MCF 10A (cell line): ENCODE results near the gene SMYD1. TPM values are rescaled to one million over a fixed set of nuclear protein-coding genes. Genes with fewer than 3 reads are reported as not detected.

ENCODE experiments used
- BruUV-seq: library from RNA; stranded (reverse); fragments of 400-500 nt; replicated peaks from 2 replicates; lab custom pipeline; 2021; lab: Mats Ljungman, UMichigan
- CTCF ChIA-PET: fragments of 300-600 bp; sonication (Branson Sonifier 250); formaldehyde crosslinking; extraction: SDS; loops from one replicate; lab custom pipeline; 2021; ENCODE audit warnings: antibody characterized with exemption, inconsistent platforms; lab: Yijun Ruan, JAX
- POLR2A ChIA-PET: fragments of 300-600, 350-650 bp; sonication (Branson Sonifier 250); formaldehyde crosslinking; extraction: SDS; loops from one replicate; lab custom pipeline; 2020; ENCODE audit warnings: antibody characterized with exemption, inconsistent platforms; lab: Yijun Ruan, JAX
- DNase-seq: peaks from one replicate; pipeline ENCODE4 v3.0.0-alpha.2; 2018; ENCODE audit not compliant: unreplicated experiment
- H3K27ac Mint-ChIP-seq: one replicate; pipeline ENCODE4 v1.8.0; 2022; ENCODE audit warnings: mild to moderate bottlenecking, low read depth, mixed read lengths; ENCODE audit not compliant: unreplicated experiment
- H3K27me3 Mint-ChIP-seq: one replicate; pipeline ENCODE4 v1.8.0; 2022; ENCODE audit warnings: mixed read lengths; ENCODE audit not compliant: insufficient read depth, unreplicated experiment
- H3K36me3 Mint-ChIP-seq: one replicate; pipeline ENCODE4 v1.8.0; 2022; ENCODE audit warnings: mild to moderate bottlenecking, moderate library complexity, mixed read lengths; ENCODE audit not compliant: insufficient read depth, unreplicated experiment
- H3K4me1 Mint-ChIP-seq: one replicate; pipeline ENCODE4 v1.8.0; 2022; ENCODE audit warnings: mixed read lengths; ENCODE audit not compliant: insufficient read depth, unreplicated experiment
- H3K4me3 Mint-ChIP-seq: one replicate; pipeline ENCODE4 v1.8.0; 2022; ENCODE audit warnings: mild to moderate bottlenecking, moderate library complexity, mixed read lengths; ENCODE audit not compliant: unreplicated experiment
- H3K9me3 Mint-ChIP-seq: one replicate; pipeline ENCODE4 v1.8.0; 2022; ENCODE audit warnings: mixed read lengths; ENCODE audit not compliant: unreplicated experiment
- CTCF ChIP-seq: fragments of 200-600 bp; IDR thresholded peaks from one replicate; pipeline ENCODE4 v1.8.0; 2022; ENCODE audit warnings: antibody characterized with exemption, mild to moderate bottlenecking; ENCODE audit not compliant: unreplicated experiment
- intact Hi-C: fragments of 100-400 bp; cut with micrococcal nuclease; formaldehyde crosslinking; loops from 2 replicates; pipeline ENCODE4 v1.14.1; 2022
- total RNA-seq: library from RNA; stranded (reverse); gene quantifications from 2 replicates; pipeline ENCODE4 v1.2.3, GENCODE V29; 2022

SMYD1 gene
- total RNA-seq, 1 experiment from 2014 or later, result not detected

GRCh38 chr2:88100489-88100858 lies 32.8 kb downstream of the SMYD1 start:
- Mint-ChIP-seq H3K4me1 (peaks cover 10% of the 10 kb centered on the region), H3K4me3 (no peak overlapping the region), H3K27ac (no peak overlapping the region), H3K36me3 (no peaks in the 10 kb centered on the region), H3K27me3 (peaks cover 23% of the 10 kb centered on the region), H3K9me3 (no peaks in the 10 kb centered on the region)
- TF ChIP-seq CTCF, result no peak
- POLR2A ChIA-PET, result interaction anchor here (0.6 to 1.3 kb wide), 5 partner anchors 11 to 46 kb away, joined by 3 to 4 read pairs (median 3); no protein-coding TSS in a partner anchor
- no peak for DNase-seq
- intact Hi-C loops, result no loop called here
- CTCF ChIA-PET, result interaction anchor here (0.8 to 1.0 kb wide), 2 partner anchors 60 to 354 kb away, joined by 3 read pairs; no protein-coding TSS in a partner anchor
- BruUV-seq, result no TSS peak

- Mint-ChIP-seq H3K27ac (no peak overlapping the region), H3K27me3 (peaks cover 9% of the 10 kb centered on the region), H3K4me1 (no peaks in the 10 kb centered on the region), H3K36me3 (no peaks in the 10 kb centered on the region), H3K9me3 (no peaks in the 10 kb centered on the region), H3K4me3 (no peak overlapping the region)
- ChIA-PET POLR2A (no interaction called here), CTCF (interaction anchor here (0.9 to 2.1 kb wide), 2 partner anchors 49 to 52 kb away, joined by 3 to 5 read pairs; no protein-coding TSS in a partner anchor)
- no TSS peak for BruUV-seq
- no peak for TF ChIP-seq CTCF
- intact Hi-C loops, result no loop called here
- no peak for DNase-seq
These were observed 41.2 kb downstream of the SMYD1 start for GRCh38 chr2:88108796-88109195.

GRCh38 chr2:88110830-88111229 lies 43.2 kb downstream of the SMYD1 start:
- ChIA-PET CTCF (interaction anchor here (0.6 to 1.2 kb wide), 3 partner anchors 15 to 50 kb away, joined by 3 read pairs; no protein-coding TSS in a partner anchor), POLR2A (no interaction called here)
- Mint-ChIP-seq H3K4me1 (no peaks in the 10 kb centered on the region), H3K36me3 (no peaks in the 10 kb centered on the region), H3K4me3 (no peak overlapping the region), H3K27ac (no peak overlapping the region), H3K27me3 (peaks cover 12% of the 10 kb centered on the region), H3K9me3 (no peaks in the 10 kb centered on the region)
- intact Hi-C loops, result no loop called here
- TF ChIP-seq CTCF, result no peak
- BruUV-seq, result no TSS peak
- DNase-seq, result no peak

GRCh38 chr2:88113069-88113468 lies 45.4 kb downstream of the SMYD1 start:
- intact Hi-C loops, result no loop called here
- BruUV-seq, result no TSS peak
- Mint-ChIP-seq H3K4me3 (no peak overlapping the region), H3K36me3 (no peaks in the 10 kb centered on the region), H3K27me3 (peaks cover 28% of the 10 kb centered on the region), H3K27ac (no peak overlapping the region), H3K9me3 (no peaks in the 10 kb centered on the region), H3K4me1 (no peaks in the 10 kb centered on the region)
- TF ChIP-seq CTCF, result no peak
- DNase-seq, result no peak
- ChIA-PET POLR2A (interaction anchor here (0.7 kb wide), 1 partner anchor 121 kb away, joined by 6 read pairs; no protein-coding TSS in a partner anchor), CTCF (interaction anchor here (0.7 to 1.1 kb wide), 3 partner anchors 9 to 64 kb away, joined by 3 read pairs; no protein-coding TSS in a partner anchor)
